Ovary (tissue), 3 donors: Measurements from ENCODE around the gene KRTAP9-6.

Source experiments
- POLR2A ChIP-seq: fragments of 450-650 bp; IDR thresholded peaks from one replicate; pipeline ENCODE4 v1.6.1; 2017; ENCODE audit warnings: antibody characterized with exemption, mild to moderate bottlenecking, moderate library complexity
- TF ChIP-seq, protein P1 (sequence below), 3 donors: fragments of 450-650 bp in 2 of 3; fragments of 200-600 bp in 1 of 3; IDR thresholded peaks; one replicate each; pipeline versions ENCODE4 v1.5.1 to v1.8.0; 2016 to 2022; ENCODE audit warnings: antibody characterized with exemption in 3 of 3, mild to moderate bottlenecking in 1 of 3
- donor health status: DM: no; HTN: no; CAD: no.

DNA sequence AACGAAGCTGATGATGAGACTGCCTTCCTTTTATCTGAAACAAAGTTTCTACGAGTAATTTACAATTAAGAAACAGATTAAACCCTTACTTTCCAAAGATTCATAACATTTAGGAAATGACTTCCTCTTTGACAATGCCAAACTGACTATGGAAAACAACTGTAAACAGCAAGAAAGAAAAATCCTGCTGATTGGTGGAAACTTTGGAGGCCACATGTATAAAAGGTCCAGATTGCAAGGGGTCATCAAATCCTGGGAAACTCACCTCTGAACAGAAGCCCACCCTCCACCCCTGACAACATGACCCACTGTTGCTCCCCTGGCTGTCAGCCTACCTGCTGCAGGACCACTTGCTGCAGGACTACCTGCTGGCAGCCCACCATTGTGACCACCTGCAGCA is at the start of gene KRTAP9-6:
- TF ChIP-seq, protein P1, sequence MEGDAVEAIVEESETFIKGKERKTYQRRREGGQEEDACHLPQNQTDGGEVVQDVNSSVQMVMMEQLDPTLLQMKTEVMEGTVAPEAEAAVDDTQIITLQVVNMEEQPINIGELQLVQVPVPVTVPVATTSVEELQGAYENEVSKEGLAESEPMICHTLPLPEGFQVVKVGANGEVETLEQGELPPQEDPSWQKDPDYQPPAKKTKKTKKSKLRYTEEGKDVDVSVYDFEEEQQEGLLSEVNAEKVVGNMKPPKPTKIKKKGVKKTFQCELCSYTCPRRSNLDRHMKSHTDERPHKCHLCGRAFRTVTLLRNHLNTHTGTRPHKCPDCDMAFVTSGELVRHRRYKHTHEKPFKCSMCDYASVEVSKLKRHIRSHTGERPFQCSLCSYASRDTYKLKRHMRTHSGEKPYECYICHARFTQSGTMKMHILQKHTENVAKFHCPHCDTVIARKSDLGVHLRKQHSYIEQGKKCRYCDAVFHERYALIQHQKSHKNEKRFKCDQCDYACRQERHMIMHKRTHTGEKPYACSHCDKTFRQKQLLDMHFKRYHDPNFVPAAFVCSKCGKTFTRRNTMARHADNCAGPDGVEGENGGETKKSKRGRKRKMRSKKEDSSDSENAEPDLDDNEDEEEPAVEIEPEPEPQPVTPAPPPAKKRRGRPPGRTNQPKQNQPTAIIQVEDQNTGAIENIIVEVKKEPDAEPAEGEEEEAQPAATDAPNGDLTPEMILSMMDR (IDR thresholded peaks at IDR 0.05), result no peak
- TF ChIP-seq POLR2A, result no peak
